Heart left ventricle (tissue), 13 donors: ENCODE results near the gene DSTN.

ENCODE experiments used
- POLR2A ChIP-seq, 2 donors: fragments of 450-650 bp; IDR thresholded peaks; one replicate each; pipeline ENCODE4 v1.6.1; 2017; ENCODE audit warnings: antibody characterized with exemption in 2 of 2, mild to moderate bottlenecking in 2 of 2, moderate library complexity in 2 of 2
- TF ChIP-seq, protein P1 (sequence below), 12 donors: fragments of 200-600 bp; sonication (generic) in 4 of 12; IDR thresholded peaks; one replicate each; pipeline versions ENCODE4 v1.5.0 to v1.8.0; 2018 to 2022; ENCODE audit warnings: antibody characterized with exemption in 12 of 12, mild to moderate bottlenecking in 5 of 12
- donor health status: ischemic (EF 13 %, LVEDD 7.1; RV severe dilation, severe dysfunction).
- donor health status: DM: no; HTN: yes; CAD: no.
- donor health status: DM: no; HTN: no; CAD: no.
- donor health status: ischemic (EF 25% LVEDD 6.9; RV normal size, moderate dysfunction).
- donor health status: ischemic (EF 25% LVEDD 5.7; RV mildly dilated, moderate dysfunction).
- donor health status: ischemic (EF 35%, LVEDD 5.7; RV mildly dilated, moderate dysfunction).
- donor health status: nonischemic (EF 11% LVEDD 7.7; RV severe dilation, severe dysfunction).
- donor health status: DM: yes; HTN: yes; CAD: no.
- donor health status: PGD.
- donor health status: ischemic (EF 29% LVEDD 5.4; RV normal size, mild dysfunction).
- donor health status: nonischemic (EF 23%, LVEDD 6.1; RV moderate dilation, normal function).

DNA sequence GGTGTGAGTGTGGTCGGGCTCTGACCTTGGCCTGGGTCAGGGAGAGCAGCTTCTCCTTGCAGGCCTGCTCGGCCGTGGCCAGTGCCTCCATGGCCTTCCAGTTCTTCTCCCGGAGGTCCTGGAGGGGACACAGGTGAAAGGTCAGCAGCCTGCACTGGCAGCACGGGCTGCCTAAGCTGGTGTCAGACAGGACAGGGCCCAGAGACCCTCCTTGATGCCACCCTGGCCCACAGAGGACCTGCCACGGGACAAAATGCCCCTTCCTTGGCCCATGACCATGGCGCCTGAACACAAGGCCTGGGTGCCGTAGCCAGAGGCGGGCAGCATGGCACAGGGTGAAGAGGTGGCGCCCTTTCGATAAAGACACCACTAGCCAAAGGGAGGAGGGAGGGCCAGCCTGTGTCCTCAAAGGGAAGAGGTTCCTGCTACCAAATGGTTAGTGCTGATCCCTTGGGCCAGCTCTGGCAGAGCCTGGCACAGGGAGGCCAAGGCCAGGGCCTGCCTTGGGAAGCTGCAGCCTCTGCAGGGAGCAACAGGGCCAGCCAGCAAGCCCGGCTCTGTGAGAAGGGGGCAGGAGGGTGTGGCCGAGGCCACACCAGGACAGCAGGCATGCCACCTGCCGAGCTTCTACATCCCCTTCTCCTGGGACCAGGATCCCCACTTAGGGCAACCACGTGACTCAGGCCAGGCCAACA, 54.8 kb downstream of the DSTN start:
- TF ChIP-seq POLR2A (IDR thresholded peaks at IDR 0.05): no peak
- TF ChIP-seq, protein P1, sequence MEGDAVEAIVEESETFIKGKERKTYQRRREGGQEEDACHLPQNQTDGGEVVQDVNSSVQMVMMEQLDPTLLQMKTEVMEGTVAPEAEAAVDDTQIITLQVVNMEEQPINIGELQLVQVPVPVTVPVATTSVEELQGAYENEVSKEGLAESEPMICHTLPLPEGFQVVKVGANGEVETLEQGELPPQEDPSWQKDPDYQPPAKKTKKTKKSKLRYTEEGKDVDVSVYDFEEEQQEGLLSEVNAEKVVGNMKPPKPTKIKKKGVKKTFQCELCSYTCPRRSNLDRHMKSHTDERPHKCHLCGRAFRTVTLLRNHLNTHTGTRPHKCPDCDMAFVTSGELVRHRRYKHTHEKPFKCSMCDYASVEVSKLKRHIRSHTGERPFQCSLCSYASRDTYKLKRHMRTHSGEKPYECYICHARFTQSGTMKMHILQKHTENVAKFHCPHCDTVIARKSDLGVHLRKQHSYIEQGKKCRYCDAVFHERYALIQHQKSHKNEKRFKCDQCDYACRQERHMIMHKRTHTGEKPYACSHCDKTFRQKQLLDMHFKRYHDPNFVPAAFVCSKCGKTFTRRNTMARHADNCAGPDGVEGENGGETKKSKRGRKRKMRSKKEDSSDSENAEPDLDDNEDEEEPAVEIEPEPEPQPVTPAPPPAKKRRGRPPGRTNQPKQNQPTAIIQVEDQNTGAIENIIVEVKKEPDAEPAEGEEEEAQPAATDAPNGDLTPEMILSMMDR (IDR thresholded peaks at IDR 0.05): no peak
